Measurements from ENCODE around the gene HESX1. TPM values are rescaled to one million over a fixed set of nuclear protein-coding genes. Genes with fewer than 3 reads are reported as not detected.

Gene HESX1
- total RNA-seq, 2 experiments from 2014 or later, result 0.43 to 0.54 TPM

DNA sequence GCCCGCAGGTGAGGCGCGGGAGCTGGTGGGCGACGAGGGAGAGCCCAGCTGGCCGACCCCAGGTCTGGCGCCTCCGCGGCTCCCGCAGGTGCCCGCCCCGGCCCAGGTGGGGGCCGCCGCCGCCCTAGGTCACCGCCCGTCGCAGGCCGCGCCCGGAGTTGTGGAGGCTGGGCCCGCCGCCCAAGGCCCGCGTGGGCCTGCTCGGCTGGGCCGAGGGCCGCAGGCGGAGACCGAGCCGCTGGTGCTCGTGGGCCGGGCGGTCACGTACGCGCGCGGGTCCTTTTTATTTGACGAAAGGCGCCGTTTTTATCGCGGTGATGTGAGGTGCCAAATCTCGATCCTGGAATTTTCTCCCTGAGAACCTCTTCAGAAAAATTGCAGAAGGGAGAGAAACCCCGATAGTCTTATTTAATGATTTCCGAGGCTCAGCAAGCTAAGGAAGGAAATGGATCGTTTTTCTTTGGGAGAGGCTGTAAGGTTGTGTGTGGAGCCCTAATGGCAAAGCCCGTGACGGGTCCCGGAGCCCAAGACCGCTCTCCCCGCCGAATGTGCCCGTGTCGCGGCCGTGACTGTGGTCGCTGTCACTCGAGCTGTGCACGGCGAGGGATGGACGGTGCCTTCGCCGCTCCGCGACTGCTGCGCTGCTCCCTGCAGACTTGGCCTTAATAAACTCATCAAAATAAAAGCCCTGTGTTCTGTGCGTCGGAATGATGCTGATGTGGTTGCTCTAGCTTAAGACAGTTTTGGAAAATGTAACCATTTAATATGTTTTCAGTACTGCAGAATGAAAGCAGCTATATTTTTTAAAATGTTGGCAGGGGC, 28.4 kb upstream of the HESX1 start:
- no peaks in the 10 kb centered on the region for H3K9me3 Mint-ChIP-seq
- H3K27me3 Mint-ChIP-seq, result no peaks in the 10 kb centered on the region
- ChIA-PET CTCF (interaction anchor here (1.7 kb wide), 1 partner anchor 58 kb away, joined by 7 read pairs; no protein-coding TSS in a partner anchor), POLR2A (interaction anchor here (0.6 to 1.4 kb wide), 3 partner anchors 31 to 628 kb away, joined by 3 to 4 read pairs (median 4); no protein-coding TSS in a partner anchor)
- TF ChIP-seq CTCF (IDR thresholded peaks at IDR 0.05), result no peak
- peak; percentile 54 for DNase-seq
- H3K36me3 Mint-ChIP-seq (ENCODE audit: low read depth), result peaks cover 4% of the 10 kb centered on the region
- H3K4me1 Mint-ChIP-seq (ENCODE audit: low read depth), result peaks cover 30% of the 10 kb centered on the region
- intact Hi-C loops (cut with micrococcal nuclease), result no loop called here
- peak; percentile 46 for ATAC-seq
- H3K4me3 Mint-ChIP-seq, result peak overlapping the region; percentile 85
- peak overlapping the region; percentile 79 for H3K27ac Mint-ChIP-seq

DNA sequence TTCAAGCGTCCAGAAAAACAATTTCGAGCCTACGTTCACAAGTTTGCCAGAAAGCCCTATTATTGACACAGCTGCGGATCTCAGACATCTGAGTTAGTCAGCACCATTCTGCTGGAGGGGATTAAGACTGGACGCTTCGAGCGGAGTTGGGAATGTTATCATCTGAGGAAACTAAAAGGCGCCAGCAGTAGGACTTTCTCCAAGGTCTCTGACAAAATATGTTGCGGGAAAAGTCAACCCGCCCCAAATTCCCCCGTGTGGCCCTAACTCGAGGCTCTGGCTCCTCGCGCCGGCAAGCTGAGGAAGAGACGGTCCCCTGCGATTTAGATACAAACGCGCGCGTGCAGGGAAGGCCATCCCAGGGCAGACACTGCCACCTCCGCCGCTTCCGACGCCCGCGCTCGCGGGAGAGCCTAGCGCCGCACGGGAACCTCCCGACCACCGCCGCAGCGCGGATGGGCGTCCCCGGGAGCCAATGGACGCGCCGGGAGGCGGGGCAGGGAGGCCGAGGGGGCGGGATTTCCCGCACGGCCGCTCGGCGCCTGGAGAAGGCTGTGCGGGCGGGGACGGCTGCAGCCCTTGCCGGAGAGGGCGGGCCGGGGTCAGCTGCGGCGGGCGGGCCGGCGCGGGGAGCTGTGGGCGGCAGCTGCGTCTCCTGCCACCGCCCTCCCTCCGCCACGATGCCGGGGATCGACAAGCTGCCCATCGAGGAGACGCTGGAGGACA, 27.6 kb upstream of the HESX1 start, which contains the start of gene APPL1:
Gene APPL1 (plus strand): TSS at position 526 of the 726 bp plus-strand sequence. CDS start 155 bp downstream, at position 681.
- Mint-ChIP-seq H3K36me3 (ENCODE audit: low read depth) (peaks cover 3% of the 10 kb centered on the region), H3K9me3 (no peaks in the 10 kb centered on the region), H3K27ac (peak within 1 kb of the TSS; percentile 79), H3K4me1 (ENCODE audit: low read depth) (peaks cover 30% of the 10 kb centered on the region), H3K4me3 (peak within 1 kb of the TSS; percentile 85), H3K27me3 (no peaks in the 10 kb centered on the region)
- ATAC-seq (peak; percentile 96), DNase-seq (peak; percentile 89)
- ChIA-PET CTCF (interaction anchor here (1.1 to 1.7 kb wide), 3 partner anchors 34 to 116 kb away, joined by 3 to 7 read pairs (median 4); no protein-coding TSS in a partner anchor), POLR2A (interaction anchor here (0.5 to 1.4 kb wide), 4 partner anchors 31 to 629 kb away, joined by 3 to 4 read pairs (median 3); no protein-coding TSS in a partner anchor)
- no peak for TF ChIP-seq CTCF (IDR thresholded peaks at IDR 0.05)
- intact Hi-C loops (cut with micrococcal nuclease), result no loop called here

DNA sequence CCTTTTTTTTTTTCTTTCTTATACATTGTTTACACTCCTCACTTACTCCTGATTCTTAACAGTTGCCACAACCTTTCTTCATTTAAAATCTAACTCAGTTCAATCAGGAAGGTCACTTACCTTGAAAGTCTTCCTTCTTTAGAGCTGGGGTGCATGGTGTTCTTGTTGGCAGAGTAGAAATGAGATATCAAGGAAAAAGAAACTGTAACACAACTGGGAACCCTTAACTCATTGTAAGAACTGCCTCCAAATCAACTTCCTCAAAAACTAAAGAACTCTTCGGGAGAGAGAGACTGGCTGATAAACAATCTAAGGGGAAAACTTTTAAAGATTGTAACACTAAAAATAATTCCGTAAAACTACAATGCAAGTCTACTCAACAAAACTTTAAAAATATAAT, 26.4 kb upstream of the HESX1 start:
- ATAC-seq, result no peak
- no peak overlapping the region for H3K27ac Mint-ChIP-seq
- CTCF ChIA-PET, result interaction anchor here (1.1 to 1.3 kb wide), 2 partner anchors 33 to 115 kb away, joined by 3 to 4 read pairs; no protein-coding TSS in a partner anchor
- TF ChIP-seq CTCF (IDR thresholded peaks at IDR 0.05), result no peak
- H3K9me3 Mint-ChIP-seq, result no peaks in the 10 kb centered on the region
- POLR2A ChIA-PET, result no interaction called here
- H3K27me3 Mint-ChIP-seq, result no peaks in the 10 kb centered on the region
- H3K4me1 Mint-ChIP-seq (ENCODE audit: low read depth), result peaks cover 27% of the 10 kb centered on the region
- intact Hi-C loops (cut with micrococcal nuclease), result no loop called here
- no peak overlapping the region for H3K4me3 Mint-ChIP-seq
- no peaks in the 10 kb centered on the region for H3K36me3 Mint-ChIP-seq (ENCODE audit: low read depth)
- DNase-seq, result no peak

- ChIA-PET CTCF (interaction anchor here (1.1 kb wide), 1 partner anchor 55 kb away, joined by 3 read pairs; no protein-coding TSS in a partner anchor), POLR2A (no interaction called here)
- intact Hi-C loops (cut with micrococcal nuclease), result no loop called here
- ATAC-seq (no peak), DNase-seq (no peak)
- no peak overlapping the region for H3K27ac Mint-ChIP-seq
- H3K36me3 Mint-ChIP-seq (ENCODE audit: low read depth), result no peaks in the 10 kb centered on the region
- H3K9me3 Mint-ChIP-seq, result no peaks in the 10 kb centered on the region
- H3K27me3 Mint-ChIP-seq, result no peaks in the 10 kb centered on the region
- H3K4me1 Mint-ChIP-seq (ENCODE audit: low read depth), result peaks cover 21% of the 10 kb centered on the region
- H3K4me3 Mint-ChIP-seq, result no peak overlapping the region
- TF ChIP-seq CTCF (IDR thresholded peaks at IDR 0.05), result no peak
These were observed 25.1 kb upstream of the HESX1 start for GRCh38 chr3:57224856-57225255.
